Measurements from ENCODE around the gene PFKP. TPM values are rescaled to one million over a fixed set of nuclear protein-coding genes. Genes with fewer than 3 reads are reported as not detected.

PFKP gene
- total RNA-seq, 1 donor from 2014 or later = 24.2 TPM

- no peak overlapping the region for H3K4me3 Mint-ChIP-seq (ENCODE audit: unreplicated experiment)
- no peak for TF ChIP-seq CTCF (IDR thresholded peaks at IDR 0.05; ENCODE audit: partially characterized antibody, unreplicated experiment)
- no peaks in the 10 kb centered on the region for H3K9me3 Mint-ChIP-seq (ENCODE audit: unreplicated experiment)
- no peak overlapping the region for H3K27ac Mint-ChIP-seq (ENCODE audit: unreplicated experiment)
- no peaks in the 10 kb centered on the region for H3K36me3 Mint-ChIP-seq (ENCODE audit: unreplicated experiment)
- no peaks in the 10 kb centered on the region for H3K4me1 Mint-ChIP-seq (ENCODE audit: low read depth, unreplicated experiment)
- DNase-seq = no peak
- H3K27me3 Mint-ChIP-seq (ENCODE audit: unreplicated experiment) = peaks cover 2% of the 10 kb centered on the region
These were observed 110.7 kb downstream of the PFKP start for GRCh38 chr10:3178042-3178441.

- DNase-seq = no peak
- H3K9me3 Mint-ChIP-seq (ENCODE audit: unreplicated experiment) = peaks cover 1% of the 10 kb centered on the region
- no peak for TF ChIP-seq CTCF (IDR thresholded peaks at IDR 0.05; ENCODE audit: partially characterized antibody, unreplicated experiment)
- no peaks in the 10 kb centered on the region for H3K36me3 Mint-ChIP-seq (ENCODE audit: unreplicated experiment)
- H3K4me3 Mint-ChIP-seq (ENCODE audit: unreplicated experiment) = no peak overlapping the region
- no peak overlapping the region for H3K27ac Mint-ChIP-seq (ENCODE audit: unreplicated experiment)
- no peaks in the 10 kb centered on the region for H3K4me1 Mint-ChIP-seq (ENCODE audit: low read depth, unreplicated experiment)
- H3K27me3 Mint-ChIP-seq (ENCODE audit: unreplicated experiment) = peaks cover 2% of the 10 kb centered on the region
These were observed 111.8 kb downstream of the PFKP start for GRCh38 chr10:3179174-3179573.

- H3K9me3 Mint-ChIP-seq (ENCODE audit: unreplicated experiment) = peaks cover 1% of the 10 kb centered on the region
- H3K27me3 Mint-ChIP-seq (ENCODE audit: unreplicated experiment) = peaks cover 2% of the 10 kb centered on the region
- no peak overlapping the region for H3K27ac Mint-ChIP-seq (ENCODE audit: unreplicated experiment)
- no peak for DNase-seq
- no peaks in the 10 kb centered on the region for H3K4me1 Mint-ChIP-seq (ENCODE audit: low read depth, unreplicated experiment)
- H3K36me3 Mint-ChIP-seq (ENCODE audit: unreplicated experiment) = no peaks in the 10 kb centered on the region
- TF ChIP-seq CTCF (IDR thresholded peaks at IDR 0.05; ENCODE audit: partially characterized antibody, unreplicated experiment) = no peak
- no peak overlapping the region for H3K4me3 Mint-ChIP-seq (ENCODE audit: unreplicated experiment)
These were observed 113.1 kb downstream of the PFKP start for GRCh38 chr10:3180355-3181025.

- no peak overlapping the region for H3K4me3 Mint-ChIP-seq (ENCODE audit: unreplicated experiment)
- no peak for TF ChIP-seq CTCF (IDR thresholded peaks at IDR 0.05; ENCODE audit: partially characterized antibody, unreplicated experiment)
- no peak overlapping the region for H3K27ac Mint-ChIP-seq (ENCODE audit: unreplicated experiment)
- DNase-seq = no peak
- peaks cover 3% of the 10 kb centered on the region for H3K27me3 Mint-ChIP-seq (ENCODE audit: unreplicated experiment)
- no peaks in the 10 kb centered on the region for H3K36me3 Mint-ChIP-seq (ENCODE audit: unreplicated experiment)
- no peaks in the 10 kb centered on the region for H3K4me1 Mint-ChIP-seq (ENCODE audit: low read depth, unreplicated experiment)
- peaks cover 1% of the 10 kb centered on the region for H3K9me3 Mint-ChIP-seq (ENCODE audit: unreplicated experiment)
These were observed 118.0 kb downstream of the PFKP start for GRCh38 chr10:3185386-3185785.

GRCh38 chr10:3186368-3186767, 119.0 kb downstream of the PFKP start:
- no peak overlapping the region for H3K27ac Mint-ChIP-seq (ENCODE audit: unreplicated experiment)
- no peak overlapping the region for H3K4me3 Mint-ChIP-seq (ENCODE audit: unreplicated experiment)
- no peaks in the 10 kb centered on the region for H3K36me3 Mint-ChIP-seq (ENCODE audit: unreplicated experiment)
- peaks cover 1% of the 10 kb centered on the region for H3K9me3 Mint-ChIP-seq (ENCODE audit: unreplicated experiment)
- H3K27me3 Mint-ChIP-seq (ENCODE audit: unreplicated experiment) = peaks cover 3% of the 10 kb centered on the region
- TF ChIP-seq CTCF (IDR thresholded peaks at IDR 0.05; ENCODE audit: partially characterized antibody, unreplicated experiment) = no peak
- no peak for DNase-seq
- H3K4me1 Mint-ChIP-seq (ENCODE audit: low read depth, unreplicated experiment) = no peaks in the 10 kb centered on the region

Other genes with a start within 250 kb of the PFKP start
- 65.8 TPM for gene PITRM1, start 105.2 kb downstream of the PFKP start, total RNA-seq (ENCODE audit: unreplicated experiment)

Data from glutamatergic neuron (in vitro differentiated cells).